ENCODE measurements around the gene AK6.
"Not testable (repeated sequence)": the region's sequence is repeated elsewhere in the genome, so short reads cannot be mapped to it uniquely, and the experiment has no call there.

The AK6 gene

GRCh38 chr5:69334793-69335268, 34.5 kb downstream of the AK6 start:
- DNase-seq, result peak; percentile 64

- DNase-seq, result not testable (repeated sequence)
Observed at GRCh38 chr5:69333668-69334315, 35.5 kb downstream of the AK6 start.

GRCh38 chr5:69331528-69332445, 37.5 kb downstream of the AK6 start:
- DNase-seq, result no peak

- no peak for DNase-seq
Observed at GRCh38 chr5:69329905-69330489, 39.3 kb downstream of the AK6 start.

- DNase-seq, result no peak
Observed at GRCh38 chr5:69326365-69326764, 43.0 kb downstream of the AK6 start.

- no peak for DNase-seq
Observed at GRCh38 chr5:69317391-69317790, 51.9 kb downstream of the AK6 start.

GRCh38 chr5:69315972-69316371, 53.3 kb downstream of the AK6 start:
- no peak for DNase-seq

- no peak for DNase-seq
Observed at GRCh38 chr5:69313428-69313827, 55.9 kb downstream of the AK6 start.

- DNase-seq, result no peak
Observed at GRCh38 chr5:69312459-69313160, 56.7 kb downstream of the AK6 start.

GRCh38 chr5:69309380-69309779, 59.9 kb downstream of the AK6 start:
- no peak for DNase-seq

- DNase-seq, result no peak
Observed at GRCh38 chr5:69308046-69308553, 61.2 kb downstream of the AK6 start.

GRCh38 chr5:69305512-69305911, 63.8 kb downstream of the AK6 start:
- no peak for DNase-seq
